ENCODE measurements around the gene SEMA3C.
A peak's percentile ranks its signal among the peaks of the same experiment; 100 is the strongest.

Gene SEMA3C

GRCh38 chr7:80870813-80871212, 48.0 kb downstream of the SEMA3C start:
- H3K27ac Mint-ChIP-seq, result no peak overlapping the region
- peaks cover 6% of the 10 kb centered on the region for H3K4me1 Mint-ChIP-seq (ENCODE audit: low read depth)
- H3K9me3 Mint-ChIP-seq, result no peaks in the 10 kb centered on the region
- H3K36me3 Mint-ChIP-seq (ENCODE audit: low read depth), result peaks cover 6% of the 10 kb centered on the region
- intact Hi-C loops (cut with micrococcal nuclease), result no loop called here
- H3K4me3 Mint-ChIP-seq, result no peak overlapping the region
- H3K27me3 Mint-ChIP-seq, result no peaks in the 10 kb centered on the region

DNA sequence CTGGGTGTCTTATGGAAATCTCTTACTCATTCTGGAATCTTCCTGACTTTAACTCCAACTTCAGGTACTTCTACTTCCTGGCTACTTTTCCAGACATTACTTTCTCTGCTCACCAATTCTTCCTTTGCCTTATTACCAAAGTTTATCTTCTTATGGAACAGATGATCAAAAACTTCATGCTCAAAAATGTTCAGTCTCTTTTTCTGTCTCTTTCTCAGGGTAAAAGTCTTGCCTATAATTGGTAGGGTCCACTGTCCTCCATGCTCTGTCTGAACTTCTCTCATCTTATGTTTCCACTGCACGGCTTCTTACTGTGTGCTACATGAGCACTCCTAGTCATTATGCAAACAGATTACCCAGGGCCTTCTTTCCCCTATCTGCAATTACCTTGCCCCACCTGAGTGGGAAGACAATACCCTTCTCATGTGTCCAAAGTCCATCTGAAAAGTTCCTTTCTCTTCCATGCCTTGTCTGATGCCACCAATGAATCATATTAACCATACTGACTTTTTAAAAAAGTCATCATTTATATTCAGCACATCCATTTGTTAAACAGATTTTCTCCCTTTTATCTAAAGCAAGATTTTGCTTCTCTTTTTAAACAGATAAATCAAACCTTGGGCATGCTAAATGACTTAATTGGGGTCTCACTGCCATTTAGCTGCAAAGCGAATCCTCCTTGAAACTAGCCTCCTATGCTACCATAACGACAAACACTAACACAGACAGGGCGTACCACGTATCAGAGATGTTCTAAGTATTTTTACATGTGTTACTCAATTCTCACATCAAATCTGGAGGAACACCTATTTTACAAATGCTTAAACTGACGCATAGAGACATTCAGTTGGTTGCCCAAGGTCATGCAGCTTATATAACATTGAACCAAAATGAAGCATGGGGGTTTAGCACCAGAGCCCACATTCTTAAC, 48.8 kb downstream of the SEMA3C start:
- H3K27ac Mint-ChIP-seq, result no peak overlapping the region
- H3K9me3 Mint-ChIP-seq, result no peaks in the 10 kb centered on the region
- H3K36me3 Mint-ChIP-seq (ENCODE audit: low read depth), result peaks cover 6% of the 10 kb centered on the region
- no peak overlapping the region for H3K4me3 Mint-ChIP-seq
- peaks cover 6% of the 10 kb centered on the region for H3K4me1 Mint-ChIP-seq (ENCODE audit: low read depth)
- no peaks in the 10 kb centered on the region for H3K27me3 Mint-ChIP-seq
- intact Hi-C loops (cut with micrococcal nuclease), result no loop called here

DNA sequence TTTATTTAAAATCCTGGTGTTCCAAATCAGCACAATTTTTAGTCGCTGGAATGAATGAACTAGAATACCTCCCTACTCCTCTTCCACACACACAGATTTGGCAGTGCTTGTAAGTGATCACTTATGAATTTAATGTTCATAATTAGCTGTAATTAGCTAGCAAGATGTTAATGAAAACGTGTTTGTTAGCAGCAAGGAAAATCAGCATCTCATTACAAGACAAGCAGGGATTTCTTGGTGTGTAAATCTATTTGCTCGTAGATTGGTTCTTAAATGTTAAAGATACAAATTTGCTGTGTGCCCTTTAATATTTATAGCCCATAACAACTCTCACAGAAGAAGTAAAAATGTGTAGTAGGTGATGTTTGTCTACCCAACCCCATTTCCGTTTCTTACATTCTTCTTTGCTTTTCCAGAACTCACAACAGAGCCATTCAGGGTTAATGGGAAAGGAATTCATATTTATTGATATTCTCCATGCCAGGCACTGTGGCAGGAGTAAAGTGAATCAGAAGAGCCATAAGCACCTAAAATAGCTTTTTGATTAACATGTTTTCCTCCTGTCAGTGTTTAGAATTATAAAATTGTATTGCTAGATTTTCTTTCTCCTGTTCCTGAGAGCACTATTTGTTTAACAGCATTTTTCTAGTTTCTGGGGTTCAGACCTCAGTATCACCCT, 49.6 kb downstream of the SEMA3C start:
- H3K9me3 Mint-ChIP-seq, result no peaks in the 10 kb centered on the region
- H3K27ac Mint-ChIP-seq, result no peak overlapping the region
- peaks cover 6% of the 10 kb centered on the region for H3K36me3 Mint-ChIP-seq (ENCODE audit: low read depth)
- intact Hi-C loops (cut with micrococcal nuclease), result no loop called here
- H3K4me3 Mint-ChIP-seq, result no peak overlapping the region
- H3K4me1 Mint-ChIP-seq (ENCODE audit: low read depth), result peaks cover 11% of the 10 kb centered on the region
- H3K27me3 Mint-ChIP-seq, result no peaks in the 10 kb centered on the region

DNA sequence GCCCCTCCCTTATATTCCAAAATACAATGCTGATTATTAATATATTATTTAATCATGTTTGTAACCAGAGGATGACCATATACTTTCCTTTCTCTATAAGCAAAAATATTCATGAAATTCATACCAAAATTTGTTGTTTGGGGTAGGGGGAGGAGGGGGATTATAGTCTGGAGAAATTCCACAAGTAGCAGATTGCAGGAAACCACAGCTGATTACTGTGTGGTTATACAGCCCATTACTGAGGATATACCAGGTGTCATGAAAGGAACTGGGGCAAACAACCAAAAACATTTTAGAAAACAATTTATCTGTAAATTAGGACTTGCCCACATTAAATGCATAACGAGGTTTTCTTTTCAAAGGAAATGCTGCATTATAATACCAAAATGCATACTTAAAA, 50.3 kb downstream of the SEMA3C start:
- no peak overlapping the region for H3K4me3 Mint-ChIP-seq

DNA sequence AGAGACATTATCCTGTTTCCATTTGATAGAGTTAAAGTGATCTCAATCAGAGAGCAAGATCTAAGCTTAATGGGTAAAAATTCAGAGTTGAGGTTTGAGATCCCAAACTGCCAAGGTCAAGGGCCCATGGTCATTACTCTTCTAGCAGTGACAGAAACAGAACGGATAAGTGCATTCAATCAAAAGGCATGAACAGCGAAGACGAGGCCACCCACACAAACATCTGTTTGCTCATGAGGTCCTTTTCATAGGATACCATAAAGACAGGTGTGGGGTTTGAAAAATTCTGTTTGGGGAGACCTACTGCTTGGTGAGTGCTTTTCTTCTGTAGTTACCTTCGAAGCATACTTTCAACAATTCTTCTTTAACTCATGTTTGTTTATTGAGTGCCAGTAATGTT, 58.3 kb downstream of the SEMA3C start:
- H3K4me3 Mint-ChIP-seq, result no peak overlapping the region
- peaks cover 8% of the 10 kb centered on the region for H3K9me3 Mint-ChIP-seq
- H3K4me1 Mint-ChIP-seq (ENCODE audit: low read depth), result peaks cover 13% of the 10 kb centered on the region
- intact Hi-C loops (cut with micrococcal nuclease), result no loop called here
- H3K36me3 Mint-ChIP-seq (ENCODE audit: low read depth), result peaks cover 16% of the 10 kb centered on the region
- H3K27me3 Mint-ChIP-seq, result no peaks in the 10 kb centered on the region
- no peak overlapping the region for H3K27ac Mint-ChIP-seq

More for the DNA sequence above, 50.3 kb downstream of the SEMA3C start:
- Mint-ChIP-seq H3K9me3 (no peaks in the 10 kb centered on the region), H3K4me1 (ENCODE audit: low read depth) (peaks cover 11% of the 10 kb centered on the region), H3K27me3 (no peaks in the 10 kb centered on the region), H3K36me3 (ENCODE audit: low read depth) (peaks cover 6% of the 10 kb centered on the region), H3K27ac (no peak overlapping the region)
- intact Hi-C loops (cut with micrococcal nuclease), result no loop called here

- Mint-ChIP-seq H3K4me3 (no peak overlapping the region), H3K4me1 (ENCODE audit: low read depth) (peaks cover 8% of the 10 kb centered on the region), H3K36me3 (ENCODE audit: low read depth) (peaks cover 16% of the 10 kb centered on the region), H3K27me3 (no peaks in the 10 kb centered on the region), H3K27ac (peak overlapping the region; percentile 66), H3K9me3 (peaks cover 8% of the 10 kb centered on the region)
- intact Hi-C loops (cut with micrococcal nuclease), result no loop called here
These were observed 59.4 kb downstream of the SEMA3C start for GRCh38 chr7:80859272-80859970.

GRCh38 chr7:80858141-80858903, 60.5 kb downstream of the SEMA3C start:
- no peaks in the 10 kb centered on the region for H3K27me3 Mint-ChIP-seq

GRCh38 chr7:80856769-80857168, 62.1 kb downstream of the SEMA3C start:
- H3K4me1 Mint-ChIP-seq (ENCODE audit: low read depth), result peaks cover 8% of the 10 kb centered on the region
- no peak overlapping the region for H3K4me3 Mint-ChIP-seq
- H3K9me3 Mint-ChIP-seq, result peaks cover 10% of the 10 kb centered on the region
- no peaks in the 10 kb centered on the region for H3K27me3 Mint-ChIP-seq
- no peak overlapping the region for H3K27ac Mint-ChIP-seq
- H3K36me3 Mint-ChIP-seq (ENCODE audit: low read depth), result peaks cover 13% of the 10 kb centered on the region
- intact Hi-C loops (cut with micrococcal nuclease), result no loop called here

More at GRCh38 chr7:80858141-80858903, 60.5 kb downstream of the SEMA3C start:
- Mint-ChIP-seq H3K4me3 (no peak overlapping the region), H3K36me3 (ENCODE audit: low read depth) (peaks cover 16% of the 10 kb centered on the region), H3K27ac (peak overlapping the region; percentile 66), H3K4me1 (ENCODE audit: low read depth) (peaks cover 8% of the 10 kb centered on the region), H3K9me3 (peaks cover 10% of the 10 kb centered on the region)
- intact Hi-C loops (cut with micrococcal nuclease), result no loop called here

GRCh38 chr7:80851896-80852476, 66.9 kb downstream of the SEMA3C start:
- intact Hi-C loops (cut with micrococcal nuclease), result no loop called here
- H3K4me3 Mint-ChIP-seq, result no peak overlapping the region
- H3K27me3 Mint-ChIP-seq, result no peaks in the 10 kb centered on the region
- H3K9me3 Mint-ChIP-seq, result peaks cover 10% of the 10 kb centered on the region
- peaks cover 14% of the 10 kb centered on the region for H3K36me3 Mint-ChIP-seq (ENCODE audit: low read depth)
- no peak overlapping the region for H3K27ac Mint-ChIP-seq
- H3K4me1 Mint-ChIP-seq (ENCODE audit: low read depth), result no peaks in the 10 kb centered on the region

DNA sequence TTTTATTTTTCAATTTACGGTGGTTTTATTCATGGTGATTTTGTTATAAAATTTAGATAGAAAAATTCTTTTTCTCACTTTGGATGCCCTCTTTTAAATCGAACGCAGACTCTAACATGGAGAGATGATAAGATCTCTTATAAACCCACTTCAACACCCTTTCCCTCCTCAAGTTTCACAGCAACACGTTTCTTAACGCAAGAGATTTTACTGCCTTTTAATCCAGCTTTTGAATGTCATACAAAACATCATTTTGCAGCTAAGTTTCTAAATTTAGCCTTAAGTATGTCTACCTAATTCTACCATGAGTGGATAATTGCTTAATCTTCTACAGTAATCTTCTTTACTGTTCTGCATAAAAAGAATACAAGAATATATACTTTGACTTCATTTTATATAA, 70.0 kb downstream of the SEMA3C start:
- H3K4me3 Mint-ChIP-seq, result no peak overlapping the region
- intact Hi-C loops (cut with micrococcal nuclease), result no loop called here
- H3K9me3 Mint-ChIP-seq, result peaks cover 20% of the 10 kb centered on the region
- no peak overlapping the region for H3K27ac Mint-ChIP-seq
- peaks cover 25% of the 10 kb centered on the region for H3K36me3 Mint-ChIP-seq (ENCODE audit: low read depth)
- peaks cover 13% of the 10 kb centered on the region for H3K4me1 Mint-ChIP-seq (ENCODE audit: low read depth)
- no peaks in the 10 kb centered on the region for H3K27me3 Mint-ChIP-seq

GRCh38 chr7:80847895-80848294, 71.0 kb downstream of the SEMA3C start:
- peaks cover 13% of the 10 kb centered on the region for H3K4me1 Mint-ChIP-seq (ENCODE audit: low read depth)
- H3K9me3 Mint-ChIP-seq, result peaks cover 13% of the 10 kb centered on the region
- no peaks in the 10 kb centered on the region for H3K27me3 Mint-ChIP-seq
- H3K4me3 Mint-ChIP-seq, result no peak overlapping the region
- peaks cover 22% of the 10 kb centered on the region for H3K36me3 Mint-ChIP-seq (ENCODE audit: low read depth)
- intact Hi-C loops (cut with micrococcal nuclease), result no loop called here
- no peak overlapping the region for H3K27ac Mint-ChIP-seq

DNA sequence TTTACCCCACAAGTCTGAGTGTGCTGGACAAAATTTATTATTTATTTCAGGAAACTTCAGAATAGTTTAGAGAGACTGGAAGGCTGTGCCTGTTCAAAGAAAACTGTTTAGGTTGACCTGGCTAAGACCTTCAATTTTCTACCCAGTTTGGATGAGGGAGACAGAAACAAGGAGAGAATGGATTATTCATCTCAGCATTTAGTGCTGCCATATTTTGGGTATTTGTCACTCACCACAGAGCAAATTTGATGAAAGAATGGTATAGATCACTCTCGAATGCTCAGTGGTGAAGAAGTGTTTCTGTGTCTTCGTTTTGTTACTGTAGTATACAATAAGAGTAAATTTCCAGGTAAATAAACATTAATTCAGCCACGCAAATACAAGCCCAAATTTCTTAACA, 71.8 kb downstream of the SEMA3C start:
- Mint-ChIP-seq H3K9me3 (peaks cover 10% of the 10 kb centered on the region), H3K4me1 (ENCODE audit: low read depth) (peaks cover 20% of the 10 kb centered on the region), H3K27ac (no peak overlapping the region), H3K27me3 (no peaks in the 10 kb centered on the region), H3K36me3 (ENCODE audit: low read depth) (peaks cover 18% of the 10 kb centered on the region), H3K4me3 (no peak overlapping the region)
- intact Hi-C loops (cut with micrococcal nuclease), result no loop called here

DNA sequence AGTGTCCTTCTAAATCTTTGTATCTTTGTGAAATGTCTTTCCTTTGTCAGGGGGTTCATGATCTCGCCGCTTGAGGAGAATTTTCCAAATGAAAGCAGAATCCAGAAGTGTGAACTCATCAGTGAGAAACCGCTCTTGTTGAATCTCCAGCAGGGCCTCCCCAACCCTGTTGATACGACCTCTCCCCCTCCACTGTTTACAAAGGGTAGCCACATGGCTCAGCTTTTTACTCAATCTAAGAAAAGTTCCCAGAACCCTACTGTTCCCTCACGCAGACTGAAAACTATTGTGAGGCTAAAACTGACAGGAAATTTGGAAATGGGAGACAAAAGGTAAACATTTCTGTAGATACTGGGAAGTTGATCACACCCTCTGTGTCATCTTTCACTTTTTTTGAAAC, 73.9 kb downstream of the SEMA3C start:
- Mint-ChIP-seq H3K36me3 (ENCODE audit: low read depth) (peaks cover 16% of the 10 kb centered on the region), H3K9me3 (peaks cover 10% of the 10 kb centered on the region), H3K27me3 (no peaks in the 10 kb centered on the region), H3K4me1 (ENCODE audit: low read depth) (peaks cover 22% of the 10 kb centered on the region), H3K27ac (no peak overlapping the region), H3K4me3 (no peak overlapping the region)
- intact Hi-C loops (cut with micrococcal nuclease), result loop anchor here (5.0 kb wide), 1 partner anchor 72 kb away; the partner anchor contains the start of gene SEMA3C
